ENCODE measurements around the gene TRPM3.

The TRPM3 gene

GRCh38 chr9:70994582-70994981 lies 126.8 kb downstream of the TRPM3 start:
- TF ChIP-seq CTCF (conservative IDR thresholded peaks at IDR 0.05; ENCODE audit: low read depth, low read length): no peak
- no peak overlapping the region for H3K4me3 ChIP-seq (ENCODE audit: low read depth, low read length)
- DNase-seq (ENCODE audit: low read depth): no peak

GRCh38 chr9:70988551-70988950 lies 132.9 kb downstream of the TRPM3 start:
- TF ChIP-seq CTCF (conservative IDR thresholded peaks at IDR 0.05; ENCODE audit: low read depth, low read length): no peak
- DNase-seq (ENCODE audit: low read depth): peak; percentile 14
- H3K4me3 ChIP-seq (ENCODE audit: low read depth, low read length): no peak overlapping the region

GRCh38 chr9:70987986-70988385 lies 133.4 kb downstream of the TRPM3 start:
- peak; percentile 73 for DNase-seq (ENCODE audit: low read depth)

GRCh38 chr9:70986984-70987383 lies 134.4 kb downstream of the TRPM3 start:
- no peak overlapping the region for H3K4me3 ChIP-seq (ENCODE audit: low read depth, low read length)
- TF ChIP-seq CTCF (conservative IDR thresholded peaks at IDR 0.05; ENCODE audit: low read depth, low read length): no peak
- DNase-seq (ENCODE audit: low read depth): no peak

More at GRCh38 chr9:70987986-70988385, 133.4 kb downstream of the TRPM3 start:
- TF ChIP-seq CTCF (conservative IDR thresholded peaks at IDR 0.05; ENCODE audit: low read depth, low read length): no peak
- H3K4me3 ChIP-seq (ENCODE audit: low read depth, low read length): no peak overlapping the region

- TF ChIP-seq CTCF (conservative IDR thresholded peaks at IDR 0.05; ENCODE audit: low read depth, low read length): no peak
- H3K4me3 ChIP-seq (ENCODE audit: low read depth, low read length): no peak overlapping the region
- peak; percentile 31 for DNase-seq (ENCODE audit: low read depth)
These were observed 137.6 kb downstream of the TRPM3 start for GRCh38 chr9:70983723-70984295.

GRCh38 chr9:70981312-70981711 lies 140.1 kb downstream of the TRPM3 start:
- DNase-seq (ENCODE audit: low read depth): no peak
- no peak for TF ChIP-seq CTCF (conservative IDR thresholded peaks at IDR 0.05; ENCODE audit: low read depth, low read length)
- no peak overlapping the region for H3K4me3 ChIP-seq (ENCODE audit: low read depth, low read length)

- no peak for TF ChIP-seq CTCF (conservative IDR thresholded peaks at IDR 0.05; ENCODE audit: low read depth, low read length)
- no peak overlapping the region for H3K4me3 ChIP-seq (ENCODE audit: low read depth, low read length)
- no peak for DNase-seq (ENCODE audit: low read depth)
These were observed 141.5 kb downstream of the TRPM3 start for GRCh38 chr9:70979966-70980365.
